GM18508 (cell line): ENCODE measurements around the gene ODF2L.
A peak's percentile ranks its signal among the peaks of the same experiment; 100 is the strongest.

Experiments
- ATAC-seq: cut with Tn5 transposase; IDR thresholded peaks from one replicate; pipeline ENCODE4 v1.9.1; 2021; ENCODE audit warnings: moderate number of reproducible peaks; ENCODE audit not compliant: insufficient read depth, unreplicated experiment

Gene ODF2L

GRCh38 chr1:86395751-86396497, at the start of gene ODF2L:
TSS of gene ODF2L (minus strand) at chr1:86396323. CDS start at chr1:86387027, 9,296 bp downstream.
- ATAC-seq, result peak; percentile 96

- ATAC-seq, result no peak
Observed at GRCh38 chr1:86445919-86446318, 49.8 kb upstream of the ODF2L start.

- no peak for ATAC-seq
Observed at GRCh38 chr1:86441997-86442396, 45.9 kb upstream of the ODF2L start.

GRCh38 chr1:86441581-86441980, 45.5 kb upstream of the ODF2L start:
- ATAC-seq, result no peak

- no peak for ATAC-seq
Observed at GRCh38 chr1:86436041-86436440, 39.9 kb upstream of the ODF2L start.

GRCh38 chr1:86435327-86435726, 39.2 kb upstream of the ODF2L start:
- ATAC-seq, result no peak

- no peak for ATAC-seq
Observed at GRCh38 chr1:86434059-86434458, 37.9 kb upstream of the ODF2L start.

GRCh38 chr1:86430376-86430775, 34.3 kb upstream of the ODF2L start:
- ATAC-seq, result no peak

GRCh38 chr1:86429835-86430234, 33.7 kb upstream of the ODF2L start:
- ATAC-seq, result no peak

GRCh38 chr1:86429122-86429725, 33.1 kb upstream of the ODF2L start:
- ATAC-seq, result no peak

GRCh38 chr1:86423873-86424272, 27.8 kb upstream of the ODF2L start, which contains the start of gene CLCA2:
TSS of gene CLCA2 (plus strand) at chr1:86424171. CDS start at chr1:86424248, 77 bp downstream.
- ATAC-seq, result no peak

- no peak for ATAC-seq
Observed at GRCh38 chr1:86423473-86423872, 27.4 kb upstream of the ODF2L start.

- no peak for ATAC-seq
Observed at GRCh38 chr1:86421601-86422280, 25.6 kb upstream of the ODF2L start.

- ATAC-seq, result no peak
Observed at GRCh38 chr1:86419277-86419903, 23.3 kb upstream of the ODF2L start.

GRCh38 chr1:86416343-86416742, 20.2 kb upstream of the ODF2L start:
- ATAC-seq, result no peak

- no peak for ATAC-seq
Observed at GRCh38 chr1:86410879-86411278, 14.8 kb upstream of the ODF2L start.

GRCh38 chr1:86409416-86410021, 13.4 kb upstream of the ODF2L start:
- no peak for ATAC-seq

GRCh38 chr1:86396498-86396890, 371 bp upstream of the ODF2L start:
- peak; percentile 3 for ATAC-seq

GRCh38 chr1:86394416-86394815, 1.7 kb downstream of the ODF2L start:
- ATAC-seq, result no peak

GRCh38 chr1:86389307-86389706, 6.8 kb downstream of the ODF2L start:
- peak; percentile 80 for ATAC-seq
